GM10266 (cell line): Measurements from ENCODE around the gene NUDT16L1.

Experiments
- DNase-seq: peaks from one replicate; pipeline ENCODE4 v3.0.0; 2012; ENCODE audit errors: extremely low spot score
- CTCF ChIP-seq: IDR thresholded peaks from 2 replicates; pipeline ENCODE4 v1.5.1; 2012; ENCODE audit warnings: mild to moderate bottlenecking, low read depth; ENCODE audit not compliant: control insufficient read depth, insufficient read depth; ENCODE audit errors: missing control alignments

The NUDT16L1 gene

GRCh38 chr16:4698321-4699045 is 5.1 kb downstream of the NUDT16L1 start:
- no peak for DNase-seq
- TF ChIP-seq CTCF: no peak

- no peak for DNase-seq
Observed at GRCh38 chr16:4699046-4699556, 5.7 kb downstream of the NUDT16L1 start.

GRCh38 chr16:4700380-4700996 is 7.1 kb downstream of the NUDT16L1 start:
- TF ChIP-seq CTCF: no peak
- DNase-seq: no peak

More at GRCh38 chr16:4699046-4699556, 5.7 kb downstream of the NUDT16L1 start:
- no peak for TF ChIP-seq CTCF

GRCh38 chr16:4700997-4701743 is 7.8 kb downstream of the NUDT16L1 start:
- DNase-seq: no peak
- TF ChIP-seq CTCF: no peak

- DNase-seq: no peak
- TF ChIP-seq CTCF: no peak
Observed at GRCh38 chr16:4701791-4702465, 8.6 kb downstream of the NUDT16L1 start.

GRCh38 chr16:4702466-4702808 is 9.1 kb downstream of the NUDT16L1 start:
- DNase-seq: no peak
- TF ChIP-seq CTCF: no peak
